ENCODE results near the gene ROPN1L. TPM values are rescaled to one million over a fixed set of nuclear protein-coding genes. Genes with fewer than 3 reads are reported as not detected.

ROPN1L gene
- total and polyA plus RNA-seq, 2 of the 8 experiments (the other 6 are each of a cell fraction or from before 2014, with no cell fraction given): 0.24 to 0.73 TPM

DNA sequence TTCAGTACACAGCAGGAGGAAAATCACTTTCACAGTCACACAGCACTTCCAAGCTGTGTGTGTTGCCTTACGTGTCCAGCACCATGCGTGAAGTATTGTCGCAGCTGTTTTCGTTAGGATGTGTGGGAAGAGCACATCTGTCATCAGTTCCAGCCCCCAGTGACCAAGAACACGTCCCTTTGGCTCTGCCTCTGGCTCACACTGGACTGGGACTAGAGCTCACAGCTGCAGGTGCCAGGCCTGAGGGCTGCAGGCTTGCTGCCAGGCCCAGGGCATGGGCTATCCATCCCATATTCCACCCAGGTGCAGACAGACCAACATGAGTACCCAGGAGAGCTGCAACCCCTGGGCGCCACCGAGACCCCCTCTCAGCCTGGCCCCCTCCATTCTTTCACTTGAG lies 61.6 kb downstream of the ROPN1L start (continued):
- TF ChIP-seq, protein P1, sequence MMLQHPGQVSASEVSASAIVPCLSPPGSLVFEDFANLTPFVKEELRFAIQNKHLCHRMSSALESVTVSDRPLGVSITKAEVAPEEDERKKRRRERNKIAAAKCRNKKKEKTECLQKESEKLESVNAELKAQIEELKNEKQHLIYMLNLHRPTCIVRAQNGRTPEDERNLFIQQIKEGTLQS (IDR thresholded peaks at IDR 0.05; ENCODE audit: insufficient read depth, low read depth, low read length): no peak
- no peak for TF ChIP-seq EZH2 (IDR thresholded peaks at IDR 0.05; ENCODE audit: low read depth, low read length, severe bottlenecking)
- no peak for TF ChIP-seq ASH2L (IDR thresholded peaks at IDR 0.05; ENCODE audit: low read length)
- TF ChIP-seq CHD2 (IDR thresholded peaks at IDR 0.05; ENCODE audit: low read length): no peak
- TF ChIP-seq, protein P2, sequence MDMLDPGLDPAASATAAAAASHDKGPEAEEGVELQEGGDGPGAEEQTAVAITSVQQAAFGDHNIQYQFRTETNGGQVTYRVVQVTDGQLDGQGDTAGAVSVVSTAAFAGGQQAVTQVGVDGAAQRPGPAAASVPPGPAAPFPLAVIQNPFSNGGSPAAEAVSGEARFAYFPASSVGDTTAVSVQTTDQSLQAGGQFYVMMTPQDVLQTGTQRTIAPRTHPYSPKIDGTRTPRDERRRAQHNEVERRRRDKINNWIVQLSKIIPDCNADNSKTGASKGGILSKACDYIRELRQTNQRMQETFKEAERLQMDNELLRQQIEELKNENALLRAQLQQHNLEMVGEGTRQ (IDR thresholded peaks at IDR 0.05; ENCODE audit: low read length): no peak
- TF ChIP-seq EGR1 (IDR thresholded peaks at IDR 0.05; ENCODE audit: borderline replicate concordance, low read depth, low read length): no peak
- no peak for TF ChIP-seq KDM4A (IDR thresholded peaks at IDR 0.05; ENCODE audit: low read depth, low read length, severe bottlenecking)

Data from H1 (cell line).